GM19025 (cell line): ENCODE data around the gene TNFRSF25.
"Not testable (repeated sequence)": the region's sequence is repeated elsewhere in the genome, so short reads cannot be mapped to it uniquely, and the experiment has no call there.

Experiments
- ATAC-seq: cut with Tn5 transposase; IDR thresholded peaks from one replicate; pipeline ENCODE4 v1.9.1; 2021; ENCODE audit warnings: mild to moderate bottlenecking, low read depth, moderate library complexity; ENCODE audit not compliant: unreplicated experiment

The TNFRSF25 gene

GRCh38 chr1:6502000-6502891, 36.3 kb upstream of the TNFRSF25 start:
- no peak for ATAC-seq

- ATAC-seq: no peak
Observed at GRCh38 chr1:6501279-6501813, 35.4 kb upstream of the TNFRSF25 start.

- no peak for ATAC-seq
Observed at GRCh38 chr1:6500544-6501278, 34.7 kb upstream of the TNFRSF25 start.

DNA sequence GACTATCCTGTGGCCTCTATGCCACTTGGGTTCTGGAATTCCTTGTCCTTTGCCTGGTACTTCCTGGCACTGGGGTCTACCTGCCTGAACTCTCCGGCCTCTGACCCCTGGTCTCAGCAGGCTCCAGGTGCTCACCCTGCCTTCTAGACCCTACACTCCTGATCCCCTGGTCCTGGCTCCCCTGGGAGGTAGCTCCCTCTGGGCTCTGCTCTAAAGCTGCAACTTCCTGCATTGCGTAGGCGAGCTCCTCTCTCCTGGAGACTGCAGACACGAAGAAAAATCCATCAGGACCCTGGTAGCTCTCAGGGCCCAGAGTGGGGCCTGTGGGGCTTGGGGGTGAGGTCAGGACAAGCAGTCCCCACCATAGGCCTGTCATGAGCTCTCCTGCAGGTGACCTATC, 33.3 kb upstream of the TNFRSF25 start:
- ATAC-seq: no peak

- ATAC-seq: no peak
Observed at GRCh38 chr1:6498576-6499111, 32.7 kb upstream of the TNFRSF25 start.

DNA sequence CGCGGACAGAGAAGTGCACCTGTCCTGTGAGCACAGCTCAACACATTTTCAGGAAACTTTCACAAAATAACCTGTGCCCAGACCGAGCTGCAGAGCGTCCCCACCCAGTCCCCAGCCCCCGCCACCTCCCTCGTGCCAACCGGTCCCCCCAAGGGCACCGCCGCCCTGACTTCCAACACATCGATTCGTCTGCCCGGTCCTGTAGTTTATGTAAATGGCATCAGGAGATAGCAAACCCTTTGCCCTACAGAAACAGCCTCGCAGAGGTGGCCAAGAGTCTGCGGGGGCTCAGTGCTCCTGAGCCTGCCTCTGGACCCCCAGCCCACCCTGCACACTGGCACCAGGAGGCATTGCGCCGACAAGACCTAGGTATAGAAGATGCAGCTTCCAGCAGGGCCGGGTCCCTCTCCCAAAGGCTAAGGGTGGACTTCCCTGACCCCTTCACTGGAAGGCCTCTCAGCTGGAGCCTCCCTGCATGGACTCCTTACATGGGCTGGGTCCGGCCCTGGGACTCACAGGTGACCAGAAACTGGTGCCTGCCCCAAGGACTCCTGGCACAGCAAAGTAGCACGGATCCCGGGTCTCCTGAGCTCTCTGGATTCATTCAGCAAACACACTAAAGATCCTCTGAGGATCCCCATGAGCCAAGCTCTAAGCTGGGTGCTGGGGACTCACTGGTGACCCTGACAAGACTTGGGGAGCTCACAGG, 32.0 kb upstream of the TNFRSF25 start:
- no peak for ATAC-seq

GRCh38 chr1:6497215-6497866, 31.4 kb upstream of the TNFRSF25 start:
- no peak for ATAC-seq

- no peak for ATAC-seq
Observed at GRCh38 chr1:6496890-6497214, 30.9 kb upstream of the TNFRSF25 start.

GRCh38 chr1:6496365-6496721, 30.4 kb upstream of the TNFRSF25 start:
- ATAC-seq: no peak

GRCh38 chr1:6495540-6496364, 29.8 kb upstream of the TNFRSF25 start:
- no peak for ATAC-seq

DNA sequence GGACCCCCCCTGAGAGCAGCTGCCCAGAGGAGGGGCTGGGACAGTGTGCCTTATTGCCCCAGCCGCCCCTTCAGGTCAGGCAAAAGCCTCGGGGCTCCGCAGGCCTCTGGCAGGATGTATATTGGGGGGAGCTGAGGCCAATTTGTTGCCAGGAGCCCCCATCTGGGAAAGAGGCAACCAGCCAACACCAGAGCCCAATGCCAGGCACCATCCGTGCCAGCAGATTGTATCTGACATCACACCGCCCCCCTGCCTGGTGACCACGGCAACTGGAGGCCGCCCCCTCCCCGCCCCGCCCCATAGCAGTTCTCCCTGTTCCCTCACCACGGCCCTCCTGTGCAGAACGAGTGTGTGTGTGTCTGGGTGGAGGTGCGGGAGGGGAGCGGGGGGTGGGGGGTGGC, 29.1 kb upstream of the TNFRSF25 start:
- no peak for ATAC-seq

- ATAC-seq: no peak
Observed at GRCh38 chr1:6494627-6495026, 28.7 kb upstream of the TNFRSF25 start.

DNA sequence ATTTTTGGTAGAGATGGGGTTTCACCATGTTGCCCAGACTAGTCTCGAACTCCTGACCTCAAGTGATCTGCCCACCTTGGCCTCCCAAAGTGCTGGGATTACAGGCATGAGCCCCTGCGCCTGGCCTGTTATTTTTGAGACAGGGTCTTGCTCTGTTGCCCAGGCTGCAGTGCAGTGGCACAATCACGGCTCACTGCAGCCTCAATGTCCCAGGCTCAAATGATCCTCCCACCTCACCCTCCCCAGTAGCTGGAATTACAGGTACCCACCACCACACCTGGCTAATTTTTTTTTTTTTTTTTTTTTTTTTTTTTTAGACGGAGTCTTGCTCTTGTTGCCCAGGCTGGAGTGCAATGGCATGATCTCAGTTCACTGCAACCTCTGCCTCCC, 27.9 kb upstream of the TNFRSF25 start:
- ATAC-seq: not testable (repeated sequence)

- no peak for ATAC-seq
Observed at GRCh38 chr1:6491966-6492365, 26.0 kb upstream of the TNFRSF25 start.

- ATAC-seq: no peak
Observed at GRCh38 chr1:6491480-6491962, 25.5 kb upstream of the TNFRSF25 start, which contains the start of gene PLEKHG5. PLEKHG5 (minus strand) TSS chr1:6491667; CDS start chr1:6477571, 14,096 bp downstream.

GRCh38 chr1:6491081-6491449, 25.1 kb upstream of the TNFRSF25 start:
- ATAC-seq: no peak

GRCh38 chr1:6490181-6491080, 24.5 kb upstream of the TNFRSF25 start:
- no peak for ATAC-seq

- ATAC-seq: no peak
Observed at GRCh38 chr1:6489799-6490180, 23.8 kb upstream of the TNFRSF25 start.
